Stimulated activated CD4-positive, alpha-beta T cell treated with anti-CD3 and anti-CD28 coated beads, Interleukin-4, amount 100 ng/mL, for 24 hours (primary cell): ENCODE data around the gene CNPY3.
"Not testable (repeated sequence)": the region's sequence is repeated elsewhere in the genome, so short reads cannot be mapped to it uniquely, and the experiment has no call there.

ENCODE experiments used
- DNase-seq: peaks from one replicate; pipeline ENCODE4 v3.0.0-alpha.2; 2020

CNPY3 gene

GRCh38 chr6:42928986-42929820, at the start of gene CNPY3:
CNPY3 (plus strand) TSS chr6:42929480; CDS start chr6:42929571, 91 bp downstream.
- peak; percentile 94 for DNase-seq

GRCh38 chr6:42880240-42880817, 49.0 kb upstream of the CNPY3 start:
- DNase-seq = not testable (repeated sequence)

- DNase-seq = not testable (repeated sequence)
These were observed 48.4 kb upstream of the CNPY3 start for GRCh38 chr6:42880871-42881270.

GRCh38 chr6:42885702-42886101, 43.6 kb upstream of the CNPY3 start:
- no peak for DNase-seq

GRCh38 chr6:42888201-42888600, 41.1 kb upstream of the CNPY3 start:
- not testable (repeated sequence) for DNase-seq

- DNase-seq = no peak
These were observed 39.5 kb upstream of the CNPY3 start for GRCh38 chr6:42889815-42890214.

- peak; percentile 92 for DNase-seq
These were observed 38.7 kb upstream of the CNPY3 start for GRCh38 chr6:42890311-42891198.

GRCh38 chr6:42891199-42891722, 38.0 kb upstream of the CNPY3 start:
- no peak for DNase-seq

- not testable (repeated sequence) for DNase-seq
These were observed 35.0 kb upstream of the CNPY3 start for GRCh38 chr6:42894041-42894828.

GRCh38 chr6:42896178-42896719, 33.0 kb upstream of the CNPY3 start:
- no peak for DNase-seq

GRCh38 chr6:42898891-42899361, 30.4 kb upstream of the CNPY3 start:
- DNase-seq = peak; percentile 81

GRCh38 chr6:42899871-42900270, 29.4 kb upstream of the CNPY3 start:
- no peak for DNase-seq

GRCh38 chr6:42901538-42901957, 27.7 kb upstream of the CNPY3 start:
- DNase-seq = peak; percentile 79

GRCh38 chr6:42902429-42903263, 26.6 kb upstream of the CNPY3 start:
- DNase-seq = not testable (repeated sequence)

- no peak for DNase-seq
These were observed 24.8 kb upstream of the CNPY3 start for GRCh38 chr6:42904467-42904866.

GRCh38 chr6:42907336-42907735, 21.9 kb upstream of the CNPY3 start:
- no peak for DNase-seq

GRCh38 chr6:42909835-42910234, 19.4 kb upstream of the CNPY3 start:
- DNase-seq = no peak

- no peak for DNase-seq
These were observed 17.9 kb upstream of the CNPY3 start for GRCh38 chr6:42911171-42912021.

GRCh38 chr6:42914546-42914945, 14.7 kb upstream of the CNPY3 start:
- DNase-seq = no peak

- DNase-seq = no peak
These were observed 13.5 kb upstream of the CNPY3 start, which contains the start of gene PTCRA for GRCh38 chr6:42915732-42916131. PTCRA (plus strand) TSS chr6:42916053; CDS start chr6:42916070, 17 bp downstream.
